ENCODE measurements around the gene GABBR1. TPM values are rescaled to one million over a fixed set of nuclear protein-coding genes. Genes with fewer than 3 reads are reported as not detected.
"Not testable (repeated sequence)": the region's sequence is repeated elsewhere in the genome, so short reads cannot be mapped to it uniquely, and the experiment has no call there.

GABBR1 gene
- total RNA-seq, 1 donor from 2014 or later, result 19.3 TPM

GRCh38 chr6:29671026-29671425 is 38.0 kb upstream of the GABBR1 start:
- intact Hi-C loops (cut with micrococcal nuclease), result no loop called here
- Histone ChIP-seq H3K27ac (replicated peaks) (no peak overlapping the region), H3K36me3 (no peaks in the 10 kb centered on the region), H3K4me3 (no peak overlapping the region), H3K4me1 (peaks cover 12% of the 10 kb centered on the region), H3K9me3 (replicated peaks) (no peaks in the 10 kb centered on the region), H3K27me3 (ENCODE audit: low read depth) (peaks cover 10% of the 10 kb centered on the region)
- DNase-seq, result no peak
- no peak for TF ChIP-seq CTCF (IDR thresholded peaks at IDR 0.05; ENCODE audit: borderline replicate concordance)

GRCh38 chr6:29667158-29667557 is 34.2 kb upstream of the GABBR1 start:
- Histone ChIP-seq H3K4me1 (peaks cover 16% of the 10 kb centered on the region), H3K36me3 (no peaks in the 10 kb centered on the region), H3K4me3 (no peak overlapping the region), H3K9me3 (replicated peaks) (no peaks in the 10 kb centered on the region), H3K27ac (replicated peaks) (no peak overlapping the region), H3K27me3 (ENCODE audit: low read depth) (peaks cover 35% of the 10 kb centered on the region)
- intact Hi-C loops (cut with micrococcal nuclease), result no loop called here
- no peak for DNase-seq
- no peak for TF ChIP-seq CTCF (IDR thresholded peaks at IDR 0.05; ENCODE audit: borderline replicate concordance)

GRCh38 chr6:29666826-29667130 is 33.8 kb upstream of the GABBR1 start:
- Histone ChIP-seq H3K4me1 (peaks cover 16% of the 10 kb centered on the region), H3K27ac (replicated peaks) (no peak overlapping the region), H3K36me3 (no peaks in the 10 kb centered on the region), H3K9me3 (replicated peaks) (no peaks in the 10 kb centered on the region), H3K27me3 (ENCODE audit: low read depth) (peaks cover 38% of the 10 kb centered on the region), H3K4me3 (no peak overlapping the region)
- intact Hi-C loops (cut with micrococcal nuclease), result no loop called here
- no peak for DNase-seq
- TF ChIP-seq CTCF (IDR thresholded peaks at IDR 0.05; ENCODE audit: borderline replicate concordance), result no peak

GRCh38 chr6:29665942-29666825 is 33.2 kb upstream of the GABBR1 start:
- Histone ChIP-seq H3K4me3 (no peak overlapping the region), H3K36me3 (no peaks in the 10 kb centered on the region), H3K27me3 (ENCODE audit: low read depth) (peaks cover 40% of the 10 kb centered on the region), H3K9me3 (replicated peaks) (no peaks in the 10 kb centered on the region), H3K4me1 (peaks cover 16% of the 10 kb centered on the region), H3K27ac (replicated peaks) (peak overlapping the region; percentile 64)
- DNase-seq, result no peak
- intact Hi-C loops (cut with micrococcal nuclease), result no loop called here
- TF ChIP-seq CTCF (IDR thresholded peaks at IDR 0.05; ENCODE audit: borderline replicate concordance), result no peak

- Histone ChIP-seq H3K4me3 (no peak overlapping the region), H3K27ac (replicated peaks) (no peak overlapping the region), H3K27me3 (ENCODE audit: low read depth) (peaks cover 42% of the 10 kb centered on the region), H3K4me1 (peaks cover 16% of the 10 kb centered on the region), H3K9me3 (replicated peaks) (no peaks in the 10 kb centered on the region), H3K36me3 (no peaks in the 10 kb centered on the region)
- no peak for TF ChIP-seq CTCF (IDR thresholded peaks at IDR 0.05; ENCODE audit: borderline replicate concordance)
- intact Hi-C loops (cut with micrococcal nuclease), result no loop called here
- no peak for DNase-seq
Observed at GRCh38 chr6:29663300-29664042, 30.5 kb upstream of the GABBR1 start.

GRCh38 chr6:29661502-29662141 is 28.6 kb upstream of the GABBR1 start:
- H3K4me3 ChIP-seq; DNase-seq; H3K9me3 ChIP-seq (replicated peaks); intact Hi-C loops (cut with micrococcal nuclease); H3K36me3 ChIP-seq; H3K27ac ChIP-seq (replicated peaks): not testable (repeated sequence)
- H3K4me1 ChIP-seq, result peaks cover 14% of the 10 kb centered on the region
- peaks cover 44% of the 10 kb centered on the region for H3K27me3 ChIP-seq (ENCODE audit: low read depth)
